H1 (cell line): ENCODE results near the gene ACACA. TPM values are rescaled to one million over a fixed set of nuclear protein-coding genes. Genes with fewer than 3 reads are reported as not detected.
A peak's percentile ranks its signal among the peaks of the same experiment; 100 is the strongest.

Experiments used
- CTCF ChIA-PET: fragments of 300-600 bp; sonication (Branson Sonifier 250); formaldehyde crosslinking; loops from one replicate; lab custom pipeline; 2021; ENCODE audit not compliant: partially characterized antibody; lab: Charles Lee
- POLR2A ChIA-PET: fragments of 300-600 bp; sonication (Branson Sonifier 250); formaldehyde crosslinking; loops from one replicate; lab custom pipeline; 2021; ENCODE audit warnings: inconsistent platforms; ENCODE audit not compliant: partially characterized antibody; lab: Charles Lee
- DNase-seq, 2 experiments: peaks; one replicate each; pipeline versions ENCODE4 v3.0.0 to v3.0.0-alpha.2; 2010 to 2022; ENCODE audit warnings: low spot score in 2 of 2, low read depth in 1 of 2, mixed read lengths in 1 of 2
- FAIRE-seq: peaks from 2 replicates; lab custom pipeline; 2011; peaks lifted over from hg19 to GRCh38; lab: Jason Lieb, UNC
- H2AFZ ChIP-seq: 2 replicates; pipeline ENCODE4 v1.8.1; 2012; ENCODE audit warnings: low read length, inconsistent platforms
- H2AK5ac ChIP-seq: 2 replicates; pipeline ENCODE4 v1.6.1; 2013; ENCODE audit warnings: low read depth, low read length
- H2BK120ac ChIP-seq: replicated peaks from 2 replicates; pipeline ENCODE3; 2013; ENCODE audit warnings: low read depth, low read length, inconsistent platforms
- H2BK12ac ChIP-seq: 2 replicates; pipeline ENCODE4 v1.6.1; 2013; ENCODE audit warnings: low read depth, low read length
- H2BK15ac ChIP-seq: 2 replicates; pipeline ENCODE4 v1.6.1; 2013; ENCODE audit warnings: low read length
- H2BK20ac ChIP-seq: 2 replicates; pipeline ENCODE4 v1.6.1; 2013; ENCODE audit warnings: low read length
- H2BK5ac ChIP-seq: 2 replicates; pipeline ENCODE4 v1.6.1; 2013; ENCODE audit warnings: low read depth, low read length
- H3K14ac ChIP-seq: 2 replicates; pipeline ENCODE4 v1.6.1; 2013; ENCODE audit warnings: inconsistent platforms; ENCODE audit not compliant: insufficient read length
- H3K18ac ChIP-seq: 2 replicates; pipeline ENCODE4 v1.6.1; 2013; ENCODE audit warnings: low read length; ENCODE audit errors: extremely low read depth
- H3K23ac ChIP-seq: 2 replicates; pipeline ENCODE4 v1.6.1; 2013; ENCODE audit warnings: inconsistent platforms; ENCODE audit not compliant: insufficient read length
- H3K23me2 ChIP-seq: 2 replicates; pipeline ENCODE4 v1.6.1; 2013; ENCODE audit warnings: low read depth, low read length
- H3K27ac ChIP-seq: 2 replicates; pipeline ENCODE4 v1.6.1; 2011; ENCODE audit warnings: low read depth, low read length, inconsistent platforms
- H3K27me3 ChIP-seq, 4 experiments: replicated peaks in 1 of 4; 1 replicate in 1 of 4; 2 replicates in 3 of 4; pipeline versions ENCODE4 v1.6.1 to v1.8.1; 2011 to 2013; ENCODE audit warnings: low read length in 3 of 4, mild to moderate bottlenecking in 3 of 4, inconsistent platforms in 2 of 4, mixed read lengths in 2 of 4, moderate library complexity in 1 of 4; ENCODE audit not compliant: control insufficient read depth in 3 of 4, insufficient read depth in 3 of 4; ENCODE audit errors: extremely low read depth in 1 of 4
- H3K36me3 ChIP-seq, 4 experiments: 2 replicates each; pipeline versions ENCODE4 v1.6.1 to v1.8.1; 2011 to 2013; ENCODE audit warnings: mild to moderate bottlenecking in 4 of 4, low read length in 3 of 4, moderate library complexity in 2 of 4, control low read depth in 1 of 4, inconsistent platforms in 1 of 4; ENCODE audit not compliant: insufficient read depth in 4 of 4, control insufficient read depth in 2 of 4
- H3K4ac ChIP-seq: replicated peaks from 2 replicates; pipeline ENCODE3; 2013; ENCODE audit warnings: low read length, low read depth, mixed read lengths, inconsistent platforms; ENCODE audit not compliant: insufficient read length
- H3K4me1 ChIP-seq, 4 experiments: replicated peaks in 1 of 4; 1 replicate in 1 of 4; 2 replicates in 3 of 4; pipeline versions ENCODE4 v1.6.1 to v1.8.1; 2011 to 2013; ENCODE audit warnings: low read length in 3 of 4, inconsistent platforms in 2 of 4, mixed read lengths in 1 of 4; ENCODE audit not compliant: insufficient read depth in 4 of 4, control insufficient read depth in 3 of 4
- H3K4me2 ChIP-seq, 2 experiments: 2 replicates each; pipeline versions ENCODE4 v1.6.1 to v1.8.1; 2011 to 2013; ENCODE audit warnings: low read depth in 2 of 2, low read length in 2 of 2, control low read depth in 1 of 2, inconsistent platforms in 1 of 2, mild to moderate bottlenecking in 1 of 2; ENCODE audit not compliant: insufficient read depth in 1 of 2
- H3K4me3 ChIP-seq, 4 experiments: fragments of 200-600, 300-600 bp in 1 of 4; sonication (generic), shearing (Covaris generic), sonication (Bioruptor Twin) in 1 of 4; 2 replicates each; pipeline versions ENCODE4 v1.5.1 to v1.8.1; 2011 to 2016; ENCODE audit warnings: low read length in 4 of 4, low read depth in 3 of 4, control low read depth in 2 of 4, inconsistent platforms in 2 of 4, mild to moderate bottlenecking in 2 of 4, mixed read lengths in 1 of 4, moderate library complexity in 1 of 4; ENCODE audit not compliant: insufficient read depth in 2 of 4; ENCODE audit errors: extremely low read depth in 1 of 4
- H3K56ac ChIP-seq: replicated peaks from 2 replicates; pipeline ENCODE3; 2013; ENCODE audit warnings: low read depth, mild to moderate bottlenecking, mixed read lengths, low read length, inconsistent platforms; ENCODE audit not compliant: insufficient read length
- H3K79me1 ChIP-seq: 2 replicates; pipeline ENCODE4 v1.6.1; 2013; ENCODE audit warnings: low read depth, low read length, control low read depth
- H3K79me2 ChIP-seq, 2 experiments: 2 replicates each; pipeline versions ENCODE4 v1.6.1 to v1.8.1; 2012 to 2013; ENCODE audit warnings: low read length in 2 of 2, mild to moderate bottlenecking in 2 of 2, inconsistent platforms in 1 of 2; ENCODE audit not compliant: insufficient read depth in 2 of 2, control insufficient read depth in 1 of 2
- H3K9ac ChIP-seq, 4 experiments: replicated peaks in 1 of 4; 1 replicate in 1 of 4; 2 replicates in 3 of 4; pipeline versions ENCODE4 v1.6.1 to v1.8.1; 2011 to 2013; ENCODE audit warnings: low read depth in 3 of 4, low read length in 3 of 4, control low read depth in 2 of 4, mild to moderate bottlenecking in 2 of 4, moderate library complexity in 2 of 4, inconsistent platforms in 1 of 4; ENCODE audit errors: extremely low read depth in 1 of 4
- H3K9me3 ChIP-seq, 2 experiments: 2 replicates each; pipeline versions ENCODE4 v1.6.1 to v1.8.1; 2012 to 2013; ENCODE audit warnings: mild to moderate bottlenecking in 2 of 2, moderate library complexity in 2 of 2, control low read depth in 1 of 2, inconsistent platforms in 1 of 2, low read depth in 1 of 2, low read length in 1 of 2, mixed read lengths in 1 of 2; ENCODE audit not compliant: insufficient read depth in 2 of 2
- H4K20me1 ChIP-seq, 2 experiments: replicated peaks in 1 of 2; 2 replicates each; pipeline versions ENCODE3 to v1.8.1; 2011 to 2013; ENCODE audit warnings: inconsistent platforms in 2 of 2, low read length in 2 of 2, mild to moderate bottlenecking in 1 of 2; ENCODE audit not compliant: insufficient read depth in 2 of 2, control insufficient read depth in 1 of 2
- H4K5ac ChIP-seq: 2 replicates; pipeline ENCODE4 v1.6.1; 2013; ENCODE audit warnings: low read length, low read depth, mixed read lengths, inconsistent platforms; ENCODE audit not compliant: insufficient read length
- H4K8ac ChIP-seq: 2 replicates; pipeline ENCODE4 v1.8.0; 2013; ENCODE audit warnings: mild to moderate bottlenecking, moderate library complexity, low read length, inconsistent platforms; ENCODE audit not compliant: insufficient read depth; ENCODE audit errors: extremely low read depth
- H4K91ac ChIP-seq: replicated peaks from 2 replicates; pipeline ENCODE3; 2013; ENCODE audit warnings: low read length, mixed read lengths, inconsistent platforms; ENCODE audit not compliant: insufficient read length
- SP2 ChIP-seq: IDR thresholded peaks from 2 replicates; pipeline ENCODE4 v1.6.1; 2012; ENCODE audit warnings: mild to moderate bottlenecking, low read length, inconsistent platforms
- WGBS, 2 experiments: shearing (Covaris generic) in 1 of 2; methylation state at CpG; one replicate each; pipeline versions ENCODE4 v1.1.6 to v1.1.7; 2013 to 2015; ENCODE audit warnings: low lambda C conversion rate in 2 of 2, mixed read lengths in 2 of 2, inconsistent platforms in 1 of 2, low coverage in 1 of 2, missing lambda C conversion rate in 1 of 2; ENCODE audit not compliant: insufficient replicate concordance in 2 of 2, insufficient coverage in 1 of 2, insufficient read length in 1 of 2; ENCODE audit errors: extremely low coverage in 1 of 2, missing lambda C conversion rate in 1 of 2; 5-methylcytosine and 5-hydroxymethylcytosine counted together
- polyA plus RNA-seq, 7 experiments: library from polyadenylated mRNA; depleted of rRNA in 3 of 7; stranded (reverse) in 5 of 7; unstranded in 2 of 7; fragments of >200 nt in 5 of 7; fragments of 200-250 nt in 2 of 7; gene quantifications; 1 replicate in 5 of 7; 2 replicates in 1 of 7; 4 replicates in 1 of 7; pipeline versions ENCODE4 v1.2.1 to v1.2.3, GENCODE V29; 2011 to 2013; ENCODE audit warnings: missing spikeins in 2 of 7, mixed read lengths in 2 of 7
- total RNA-seq: library from RNA; stranded (reverse); fragmentation: NEBNext Ultra II Directional; extraction: Animal tissue kit (Norgen Biotek cat#: 25700); gene quantifications from 2 replicates; pipeline ENCODE4 v1.2.1, GENCODE V29; 2021
- TF ChIP-seq, protein P1 (sequence below): IDR thresholded peaks from 2 replicates; pipeline ENCODE4 v1.6.1; 2012; ENCODE audit warnings: low read length, inconsistent platforms

The ACACA gene
- total and polyA plus RNA-seq, 2 of the 8 experiments (the other 6 are each of a cell fraction or from before 2014, with no cell fraction given) = 74.0 to 160 TPM

DNA sequence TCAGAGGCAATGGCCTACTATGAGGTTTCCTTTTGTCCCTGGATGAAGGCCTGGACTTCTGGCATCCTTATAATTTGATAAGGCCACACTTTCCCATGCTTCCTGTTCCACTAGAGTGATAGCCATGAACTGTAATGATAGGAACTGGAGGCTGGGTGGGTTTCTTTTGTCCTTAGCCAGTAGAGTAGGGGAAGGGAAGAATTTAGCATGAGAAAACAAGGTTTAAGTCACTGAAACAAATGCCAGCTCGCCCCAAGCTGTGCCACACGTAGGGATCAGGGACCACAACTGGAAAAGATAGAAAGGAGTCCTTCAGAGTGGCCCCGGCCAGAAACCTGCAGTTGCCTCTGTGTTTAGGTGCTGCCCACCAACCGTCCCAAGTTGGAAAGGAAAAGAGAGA lies 111.7 kb downstream of the ACACA start:
- no peak overlapping the region for H2AK5ac ChIP-seq
- no peak overlapping the region; the same call in 1 of the 2 replicates for H3K27ac ChIP-seq
- no peak overlapping the region for H3K18ac ChIP-seq
- H3K4me3 ChIP-seq = 0 out of 8 replicates have a peak overlapping the region, but pooled peaks of 1 of the 4 experiments have one; percentile 2
- WGBS, 2 experiments = 46% methylated on average over 4 of the region's 4 CpGs; no CpG with 5 or more reads in 1 of the 2 experiments
- no peak overlapping the region for H3K56ac ChIP-seq
- 0 out of 2 replicates have a peak, but pooled peaks cover 5% of the 10 kb centered on the region for H3K79me1 ChIP-seq
- CTCF ChIA-PET = no interaction called here
- no peak overlapping the region for H3K23ac ChIP-seq
- H3K4me2 ChIP-seq = peak overlapping the region; percentile 7 to 62
- H3K14ac ChIP-seq = no peak overlapping the region
- H2BK12ac ChIP-seq = 0 out of 2 replicates have a peak overlapping the region, but pooled peaks have one; percentile 31
- H3K9me3 ChIP-seq = no peaks in the 10 kb centered on the region
- FAIRE-seq = no peak
- no peak overlapping the region for H4K8ac ChIP-seq
- POLR2A ChIA-PET = interaction anchor here (1.1 kb wide), 1 partner anchor 19 kb away, joined by 3 read pairs; no protein-coding TSS in a partner anchor
- no peak overlapping the region for H2AFZ ChIP-seq
- H3K27me3 ChIP-seq = no peaks in the 10 kb centered on the region
- peak overlapping the region; percentile 18; the same call in 1 of the 2 replicates for H2BK5ac ChIP-seq
- DNase-seq = no peak
- no peak overlapping the region for H2BK20ac ChIP-seq
- H3K23me2 ChIP-seq = no peaks in the 10 kb centered on the region
- TF ChIP-seq, protein P1, sequence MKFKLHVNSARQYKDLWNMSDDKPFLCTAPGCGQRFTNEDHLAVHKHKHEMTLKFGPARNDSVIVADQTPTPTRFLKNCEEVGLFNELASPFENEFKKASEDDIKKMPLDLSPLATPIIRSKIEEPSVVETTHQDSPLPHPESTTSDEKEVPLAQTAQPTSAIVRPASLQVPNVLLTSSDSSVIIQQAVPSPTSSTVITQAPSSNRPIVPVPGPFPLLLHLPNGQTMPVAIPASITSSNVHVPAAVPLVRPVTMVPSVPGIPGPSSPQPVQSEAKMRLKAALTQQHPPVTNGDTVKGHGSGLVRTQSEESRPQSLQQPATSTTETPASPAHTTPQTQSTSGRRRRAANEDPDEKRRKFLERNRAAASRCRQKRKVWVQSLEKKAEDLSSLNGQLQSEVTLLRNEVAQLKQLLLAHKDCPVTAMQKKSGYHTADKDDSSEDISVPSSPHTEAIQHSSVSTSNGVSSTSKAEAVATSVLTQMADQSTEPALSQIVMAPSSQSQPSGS = no peak
- no peak for TF ChIP-seq SP2
- H3K9ac ChIP-seq = no peak overlapping the region
- H3K79me2 ChIP-seq = peaks cover 0 to 63% of the 10 kb centered on the region in 2 experiments; a peak in 2 of 4 replicates
- no peak overlapping the region for H4K5ac ChIP-seq
- H2BK120ac ChIP-seq = no peak overlapping the region
- 0 out of 2 replicates have a peak overlapping the region, but pooled peaks have one; percentile 65 for H2BK15ac ChIP-seq
- no peak overlapping the region for H3K4ac ChIP-seq
- H4K20me1 ChIP-seq = no peaks in the 10 kb centered on the region
- H3K4me1 ChIP-seq = peaks cover 6 to 20% (median 13%) of the 10 kb centered on the region in 4 experiments; a peak in 5 of 7 replicates
- H3K36me3 ChIP-seq = no peaks in the 10 kb centered on the region
- H4K91ac ChIP-seq = no peak overlapping the region
